ENCODE measurements around the gene ZBTB20. TPM values are rescaled to one million over a fixed set of nuclear protein-coding genes. Genes with fewer than 3 reads are reported as not detected.

ZBTB20 gene
- total and polyA plus RNA-seq, 10 of the 15 experiments (the other 5 are each of a cell fraction or from before 2014, with no cell fraction given), result 0.20 to 5.5 (median 2.2) TPM

DNA sequence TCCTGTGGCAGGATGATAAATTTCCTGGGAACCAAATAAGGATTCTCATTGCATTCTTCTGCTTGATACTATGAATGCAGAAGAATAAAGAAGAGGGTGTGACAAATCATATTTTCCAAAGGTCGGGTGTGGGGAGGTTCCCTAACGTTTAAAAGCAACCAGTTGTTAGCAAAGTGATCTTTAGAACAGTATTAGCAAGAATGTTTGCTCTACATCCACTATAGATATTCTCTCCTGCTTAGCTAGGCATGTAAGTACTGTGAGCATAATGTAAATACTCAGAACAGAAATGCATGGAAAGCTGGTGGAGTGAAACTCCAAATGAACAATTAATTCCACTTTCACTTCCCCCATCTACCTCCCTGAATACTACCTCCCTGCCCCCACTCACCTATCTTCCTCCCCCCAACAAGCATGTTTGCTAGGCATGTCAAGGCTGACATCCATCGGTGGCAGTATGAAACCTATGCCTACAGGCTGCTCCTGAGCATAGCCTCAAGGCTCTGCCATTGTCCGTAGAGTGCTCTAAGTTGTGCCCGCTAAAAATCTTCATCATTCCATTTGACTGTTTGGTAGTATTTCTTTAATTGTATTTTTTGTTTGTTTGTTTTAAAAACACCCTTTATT, 523.6 kb downstream of the ZBTB20 start:
- Histone ChIP-seq H3K4me1 (ENCODE audit: control insufficient read depth, insufficient read depth, low read length) (no peaks in the 10 kb centered on the region), H3K79me2 (ENCODE audit: control insufficient read depth, insufficient read depth, low read length) (no peaks in the 10 kb centered on the region), H3K27me3 (replicated peaks in 1 of 2; ENCODE audit: control insufficient read depth in 2 of 2, insufficient read depth in 2 of 2, low read length in 1 of 2) (no peaks in the 10 kb centered on the region), H3K36me3 (ENCODE audit: control insufficient read depth in 2 of 2, insufficient read depth in 2 of 2, low read length in 1 of 2) (no peaks in the 10 kb centered on the region), H3K9me3 (replicated peaks; ENCODE audit: control insufficient read depth, insufficient read depth, low read length) (no peaks in the 10 kb centered on the region), H3K9ac (ENCODE audit: control insufficient read depth, insufficient read depth, low read length) (no peak overlapping the region), H3K27ac (ENCODE audit: control insufficient read depth, insufficient read depth) (no peak overlapping the region), H3K4me2 (ENCODE audit: control insufficient read depth, insufficient read depth) (no peak overlapping the region), H2AFZ (ENCODE audit: control insufficient read depth, low read depth, low read length) (no peak overlapping the region), H3K4me3 (no peak overlapping the region), H4K20me1 (ENCODE audit: control insufficient read depth, insufficient read depth) (no peaks in the 10 kb centered on the region)
- POLR2A ChIA-PET, result no interaction called here
- BruUV-seq (replicated peaks), result no TSS peak
- SMC1A ChIA-PET (ENCODE audit: uncharacterized antibody, unreplicated experiment), result no interaction called here
- DNase-seq (ENCODE audit: low read depth, low spot score) (no peak), ATAC-seq (no peak; the same call in 2 of the 3 replicates), FAIRE-seq (no peak)
- 64% methylated on average over 5 of the region's 5 CpGs for WGBS (ENCODE audit: insufficient coverage, insufficient replicate concordance, low lambda C conversion rate, missing lambda C conversion rate)
- in situ Hi-C loops (cut with MboI) (no loop called here), intact Hi-C loops (cut with micrococcal nuclease; ENCODE audit: unreplicated experiment) (no loop called here)
- RAD21 ChIA-PET (ENCODE audit: unreplicated experiment), result interaction anchor here (0.7 kb wide), 1 partner anchor 464 kb away, joined by 3 read pairs; no protein-coding TSS in a partner anchor
- CTCF ChIA-PET, result no interaction called here
- no peak for TF ChIP-seq KDM1A (IDR thresholded peaks at IDR 0.05; ENCODE audit: borderline replicate concordance)
- TF ChIP-seq, protein P1, sequence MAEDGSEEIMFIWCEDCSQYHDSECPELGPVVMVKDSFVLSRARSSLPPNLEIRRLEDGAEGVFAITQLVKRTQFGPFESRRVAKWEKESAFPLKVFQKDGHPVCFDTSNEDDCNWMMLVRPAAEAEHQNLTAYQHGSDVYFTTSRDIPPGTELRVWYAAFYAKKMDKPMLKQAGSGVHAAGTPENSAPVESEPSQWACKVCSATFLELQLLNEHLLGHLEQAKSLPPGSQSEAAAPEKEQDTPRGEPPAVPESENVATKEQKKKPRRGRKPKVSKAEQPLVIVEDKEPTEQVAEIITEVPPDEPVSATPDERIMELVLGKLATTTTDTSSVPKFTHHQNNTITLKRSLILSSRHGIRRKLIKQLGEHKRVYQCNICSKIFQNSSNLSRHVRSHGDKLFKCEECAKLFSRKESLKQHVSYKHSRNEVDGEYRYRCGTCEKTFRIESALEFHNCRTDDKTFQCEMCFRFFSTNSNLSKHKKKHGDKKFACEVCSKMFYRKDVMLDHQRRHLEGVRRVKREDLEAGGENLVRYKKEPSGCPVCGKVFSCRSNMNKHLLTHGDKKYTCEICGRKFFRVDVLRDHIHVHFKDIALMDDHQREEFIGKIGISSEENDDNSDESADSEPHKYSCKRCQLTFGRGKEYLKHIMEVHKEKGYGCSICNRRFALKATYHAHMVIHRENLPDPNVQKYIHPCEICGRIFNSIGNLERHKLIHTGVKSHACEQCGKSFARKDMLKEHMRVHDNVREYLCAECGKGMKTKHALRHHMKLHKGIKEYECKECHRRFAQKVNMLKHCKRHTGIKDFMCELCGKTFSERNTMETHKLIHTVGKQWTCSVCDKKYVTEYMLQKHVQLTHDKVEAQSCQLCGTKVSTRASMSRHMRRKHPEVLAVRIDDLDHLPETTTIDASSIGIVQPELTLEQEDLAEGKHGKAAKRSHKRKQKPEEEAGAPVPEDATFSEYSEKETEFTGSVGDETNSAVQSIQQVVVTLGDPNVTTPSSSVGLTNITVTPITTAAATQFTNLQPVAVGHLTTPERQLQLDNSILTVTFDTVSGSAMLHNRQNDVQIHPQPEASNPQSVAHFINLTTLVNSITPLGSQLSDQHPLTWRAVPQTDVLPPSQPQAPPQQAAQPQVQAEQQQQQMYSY (CRISPR knock-in tag; IDR thresholded peaks at IDR 0.05), result no peak
- TF ChIP-seq RUNX3 (IDR thresholded peaks at IDR 0.05; ENCODE audit: low read length), result no peak
- TF ChIP-seq KAT2A (conservative IDR thresholded peaks at IDR 0.05; ENCODE audit: control insufficient read depth, low read depth, low read length), result no peak
- TF ChIP-seq IKZF2 (IDR thresholded peaks at IDR 0.05), result no peak
- peak; percentile 8; the same call in 1 of the 2 replicates for TF ChIP-seq RAD21 (IDR thresholded peaks at IDR 0.05; ENCODE audit: insufficient read depth, low read depth, low read length)
- 0 out of 2 replicates have a peak, but pooled peaks have one; percentile 36 for TF ChIP-seq SPI1 (IDR thresholded peaks at IDR 0.05; ENCODE audit: borderline replicate concordance, insufficient read depth, low read depth, low read length)
- TF ChIP-seq JUNB (IDR thresholded peaks at IDR 0.05), result no peak
- TF ChIP-seq PAX5 (IDR thresholded peaks at IDR 0.05; ENCODE audit: borderline replicate concordance, low read depth, low read length), result no peak
- TF ChIP-seq, protein P2, sequence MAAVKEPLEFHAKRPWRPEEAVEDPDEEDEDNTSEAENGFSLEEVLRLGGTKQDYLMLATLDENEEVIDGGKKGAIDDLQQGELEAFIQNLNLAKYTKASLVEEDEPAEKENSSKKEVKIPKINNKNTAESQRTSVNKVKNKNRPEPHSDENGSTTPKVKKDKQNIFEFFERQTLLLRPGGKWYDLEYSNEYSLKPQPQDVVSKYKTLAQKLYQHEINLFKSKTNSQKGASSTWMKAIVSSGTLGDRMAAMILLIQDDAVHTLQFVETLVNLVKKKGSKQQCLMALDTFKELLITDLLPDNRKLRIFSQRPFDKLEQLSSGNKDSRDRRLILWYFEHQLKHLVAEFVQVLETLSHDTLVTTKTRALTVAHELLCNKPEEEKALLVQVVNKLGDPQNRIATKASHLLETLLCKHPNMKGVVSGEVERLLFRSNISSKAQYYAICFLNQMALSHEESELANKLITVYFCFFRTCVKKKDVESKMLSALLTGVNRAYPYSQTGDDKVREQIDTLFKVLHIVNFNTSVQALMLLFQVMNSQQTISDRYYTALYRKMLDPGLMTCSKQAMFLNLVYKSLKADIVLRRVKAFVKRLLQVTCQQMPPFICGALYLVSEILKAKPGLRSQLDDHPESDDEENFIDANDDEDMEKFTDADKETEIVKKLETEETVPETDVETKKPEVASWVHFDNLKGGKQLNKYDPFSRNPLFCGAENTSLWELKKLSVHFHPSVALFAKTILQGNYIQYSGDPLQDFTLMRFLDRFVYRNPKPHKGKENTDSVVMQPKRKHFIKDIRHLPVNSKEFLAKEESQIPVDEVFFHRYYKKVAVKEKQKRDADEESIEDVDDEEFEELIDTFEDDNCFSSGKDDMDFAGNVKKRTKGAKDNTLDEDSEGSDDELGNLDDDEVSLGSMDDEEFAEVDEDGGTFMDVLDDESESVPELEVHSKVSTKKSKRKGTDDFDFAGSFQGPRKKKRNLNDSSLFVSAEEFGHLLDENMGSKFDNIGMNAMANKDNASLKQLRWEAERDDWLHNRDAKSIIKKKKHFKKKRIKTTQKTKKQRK (IDR thresholded peaks at IDR 0.05; ENCODE audit: low read depth, low read length), result no peak
